Liver (tissue), 9 donors: ENCODE measurements around the gene AGPAT4. TPM values are rescaled to one million over a fixed set of nuclear protein-coding genes. Genes with fewer than 3 reads are reported as not detected.

Experiments
- DNase-seq: peaks from one replicate; pipeline ENCODE4 v3.0.0-alpha.2; 2017; ENCODE audit warnings: low spot score
- H3K27ac ChIP-seq, 2 donors: one replicate each; pipeline ENCODE4 v1.7.0; 2013; ENCODE audit warnings: inconsistent platforms in 2 of 2, low read length in 2 of 2, control low read depth in 1 of 2, low read depth in 1 of 2, mild to moderate bottlenecking in 1 of 2
- H3K27me3 ChIP-seq, 4 donors: one replicate each; pipeline versions ENCODE4 v1.6.1 to v1.7.0; 2013; ENCODE audit warnings: low read length in 3 of 4, inconsistent platforms in 1 of 4, mild to moderate bottlenecking in 1 of 4, moderate library complexity in 1 of 4; ENCODE audit not compliant: control insufficient read depth in 4 of 4, insufficient read depth in 4 of 4
- H3K36me3 ChIP-seq, 4 donors: one replicate each; pipeline versions ENCODE4 v1.6.1 to v1.7.0; 2013; ENCODE audit warnings: low read length in 3 of 4, mild to moderate bottlenecking in 3 of 4, low read depth in 1 of 4, moderate library complexity in 1 of 4; ENCODE audit not compliant: control insufficient read depth in 4 of 4, insufficient read depth in 3 of 4
- H3K4me1 ChIP-seq, 4 donors: one replicate each; pipeline versions ENCODE4 v1.6.1 to v1.7.0; 2013; ENCODE audit warnings: low read length in 3 of 4, mild to moderate bottlenecking in 3 of 4, moderate library complexity in 1 of 4; ENCODE audit not compliant: control insufficient read depth in 4 of 4, insufficient read depth in 4 of 4
- H3K4me3 ChIP-seq, 3 donors: one replicate each; pipeline versions ENCODE4 v1.6.1 to v1.7.0; 2013; ENCODE audit warnings: low read length in 3 of 3, control low read depth in 1 of 3, low read depth in 1 of 3, mild to moderate bottlenecking in 1 of 3
- H3K9ac ChIP-seq, 2 donors: one replicate each; pipeline ENCODE4 v1.7.0; 2013; ENCODE audit warnings: low read length in 2 of 2, mild to moderate bottlenecking in 2 of 2, moderate library complexity in 2 of 2, control low read depth in 1 of 2, low read depth in 1 of 2
- H3K9me3 ChIP-seq, 4 donors: one replicate each; pipeline versions ENCODE4 v1.6.1 to v1.7.0; 2013; ENCODE audit warnings: low read length in 3 of 4; ENCODE audit not compliant: control insufficient read depth in 4 of 4
- EGR1 ChIP-seq, 2 donors: IDR thresholded peaks; 2 replicates each; pipeline ENCODE4 v1.6.1; 2016 to 2018; ENCODE audit warnings: antibody characterized with exemption in 2 of 2, low read depth in 2 of 2
- FOXA1 ChIP-seq: IDR thresholded peaks from 2 replicates; pipeline ENCODE4 v1.6.1; 2016; ENCODE audit warnings: antibody characterized with exemption
- FOXA2 ChIP-seq: IDR thresholded peaks from 2 replicates; pipeline ENCODE4 v1.6.1; 2016; ENCODE audit warnings: antibody characterized with exemption
- GABPA ChIP-seq, 2 donors: IDR thresholded peaks in 1 of 2; conservative IDR thresholded peaks in 1 of 2; 2 replicates each; pipeline ENCODE4 v1.6.1; 2016; ENCODE audit warnings: antibody characterized with exemption in 2 of 2, mild to moderate bottlenecking in 1 of 2, moderate library complexity in 1 of 2
- HNF4A ChIP-seq, 2 donors: conservative IDR thresholded peaks; 2 replicates each; pipeline ENCODE4 v1.6.1; 2016; ENCODE audit warnings: antibody characterized with exemption in 2 of 2, mild to moderate bottlenecking in 2 of 2
- HNF4G ChIP-seq: IDR thresholded peaks from 2 replicates; pipeline ENCODE4 v1.6.1; 2016; ENCODE audit warnings: antibody characterized with exemption
- JUND ChIP-seq, 2 donors: IDR thresholded peaks; 2 replicates each; pipeline ENCODE4 v1.6.1; 2016; ENCODE audit warnings: antibody characterized with exemption in 2 of 2
- NR2F2 ChIP-seq: IDR thresholded peaks from 2 replicates; pipeline ENCODE4 v1.6.1; 2016; ENCODE audit warnings: antibody characterized with exemption
- RAD21 ChIP-seq, 2 donors: IDR thresholded peaks; 2 replicates each; pipeline ENCODE4 v1.6.1; 2016; ENCODE audit warnings: antibody characterized with exemption in 2 of 2, mild to moderate bottlenecking in 2 of 2
- RXRA ChIP-seq, 2 donors: IDR thresholded peaks; 2 replicates each; pipeline ENCODE4 v1.6.1; 2017 to 2018; ENCODE audit warnings: antibody characterized with exemption in 2 of 2, mild to moderate bottlenecking in 1 of 2
- SP1 ChIP-seq: IDR thresholded peaks from 2 replicates; pipeline ENCODE4 v1.6.1; 2018; ENCODE audit warnings: antibody characterized with exemption, mild to moderate bottlenecking
- TAF1 ChIP-seq: conservative IDR thresholded peaks from 2 replicates; pipeline ENCODE4 v1.6.1; 2016; ENCODE audit warnings: antibody characterized with exemption, mild to moderate bottlenecking
- YY1 ChIP-seq: IDR thresholded peaks from 2 replicates; pipeline ENCODE4 v1.6.1; 2016; ENCODE audit warnings: antibody characterized with exemption, mild to moderate bottlenecking
- WGBS: extraction: QIAGEN DNeasy Blood & Tissue Kit; methylation state at CpG from one replicate; pipeline ENCODE4 v1.1.7; 2013; 5-methylcytosine and 5-hydroxymethylcytosine counted together
- polyA plus RNA-seq, 2 donors: library from polyadenylated mRNA; stranded (reverse) in 1 of 2; unstranded in 1 of 2; fragments of 200-250 nt in 1 of 2; fragments of >200 nt in 1 of 2; fragmentation: Nextera tagmentation in 1 of 2; extraction: Ambion mirVana in 1 of 2; gene quantifications; one replicate each; pipeline versions ENCODE4 v1.2.1 to v1.2.3, GENCODE V29; 2013 to 2015
- total RNA-seq, 2 donors: library from RNA; depleted of rRNA; stranded (reverse); fragments of >200 nt; gene quantifications; one replicate each; pipeline ENCODE4 v1.2.3, GENCODE V29; 2014
- TF ChIP-seq, protein P1 (sequence below): IDR thresholded peaks from 2 replicates; pipeline ENCODE4 v1.6.1; 2016; ENCODE audit warnings: antibody characterized with exemption
- TF ChIP-seq, protein P2 (sequence below): fragments of 150-350 bp; IDR thresholded peaks from 2 replicates; pipeline ENCODE4 v1.5.1; 2017; ENCODE audit warnings: improper control_type of control experiment, low read depth, low read length; ENCODE audit not compliant: missing input control
- TF ChIP-seq, protein P3 (sequence below): IDR thresholded peaks from 2 replicates; pipeline ENCODE4 v1.6.1; 2016; ENCODE audit warnings: antibody characterized with exemption
- TF ChIP-seq, protein P4 (sequence below): IDR thresholded peaks from 2 replicates; pipeline ENCODE4 v1.6.1; 2016; ENCODE audit warnings: antibody characterized with exemption
- donor health status: healthy.
- donor health status: healthy.
- donor health status: healthy.
- donor health status: healthy.
- donor health status: healthy.

The AGPAT4 gene
- total and polyA plus RNA-seq, 4 donors, result 0.44 to 17.5 (median 0.69) TPM

DNA sequence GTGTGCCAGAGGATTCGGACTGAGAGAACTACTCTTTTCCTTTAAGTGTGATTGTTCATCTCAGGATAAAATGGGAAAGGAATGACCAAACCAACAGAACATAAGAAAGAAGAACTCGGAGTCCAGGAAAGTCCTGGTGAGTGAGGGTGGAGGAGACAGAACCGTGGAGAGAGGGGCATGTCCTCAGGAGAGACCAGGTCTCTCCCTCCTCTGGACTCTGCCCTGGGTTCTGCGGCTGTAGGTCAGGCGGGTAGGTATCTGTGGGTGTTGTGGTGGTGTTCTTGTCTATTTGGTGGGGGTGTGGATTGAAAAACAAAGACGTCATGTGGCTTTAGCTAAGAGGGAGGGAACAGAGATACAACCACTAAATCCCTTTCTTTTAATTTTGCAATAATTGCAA, 29.1 kb upstream of the AGPAT4 start:
- Histone ChIP-seq H3K36me3 (no peaks in the 10 kb centered on the region), H3K9me3 (no peaks in the 10 kb centered on the region), H3K4me3 (no peak overlapping the region), H3K9ac (no peak overlapping the region), H3K4me1 (no peaks in the 10 kb centered on the region), H3K27ac (no peak overlapping the region), H3K27me3 (no peaks in the 10 kb centered on the region)
- TF ChIP-seq, protein P1, sequence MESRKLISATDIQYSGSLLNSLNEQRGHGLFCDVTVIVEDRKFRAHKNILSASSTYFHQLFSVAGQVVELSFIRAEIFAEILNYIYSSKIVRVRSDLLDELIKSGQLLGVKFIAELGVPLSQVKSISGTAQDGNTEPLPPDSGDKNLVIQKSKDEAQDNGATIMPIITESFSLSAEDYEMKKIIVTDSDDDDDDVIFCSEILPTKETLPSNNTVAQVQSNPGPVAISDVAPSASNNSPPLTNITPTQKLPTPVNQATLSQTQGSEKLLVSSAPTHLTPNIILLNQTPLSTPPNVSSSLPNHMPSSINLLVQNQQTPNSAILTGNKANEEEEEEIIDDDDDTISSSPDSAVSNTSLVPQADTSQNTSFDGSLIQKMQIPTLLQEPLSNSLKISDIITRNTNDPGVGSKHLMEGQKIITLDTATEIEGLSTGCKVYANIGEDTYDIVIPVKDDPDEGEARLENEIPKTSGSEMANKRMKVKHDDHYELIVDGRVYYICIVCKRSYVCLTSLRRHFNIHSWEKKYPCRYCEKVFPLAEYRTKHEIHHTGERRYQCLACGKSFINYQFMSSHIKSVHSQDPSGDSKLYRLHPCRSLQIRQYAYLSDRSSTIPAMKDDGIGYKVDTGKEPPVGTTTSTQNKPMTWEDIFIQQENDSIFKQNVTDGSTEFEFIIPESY, result no peak
- TF ChIP-seq GABPA (IDR thresholded peaks at IDR 0.05 in 1 of 2, conservative IDR thresholded peaks at IDR 0.05 in 1 of 2) (no peak), FOXA1 (no peak), TAF1 (no peak), NR2F2 (no peak), SP1 (no peak), YY1 (no peak), FOXA2 (no peak), JUND (IDR thresholded peaks at IDR 0.05) (no peak), RAD21 (IDR thresholded peaks at IDR 0.05) (no peak)
- TF ChIP-seq, protein P2, sequence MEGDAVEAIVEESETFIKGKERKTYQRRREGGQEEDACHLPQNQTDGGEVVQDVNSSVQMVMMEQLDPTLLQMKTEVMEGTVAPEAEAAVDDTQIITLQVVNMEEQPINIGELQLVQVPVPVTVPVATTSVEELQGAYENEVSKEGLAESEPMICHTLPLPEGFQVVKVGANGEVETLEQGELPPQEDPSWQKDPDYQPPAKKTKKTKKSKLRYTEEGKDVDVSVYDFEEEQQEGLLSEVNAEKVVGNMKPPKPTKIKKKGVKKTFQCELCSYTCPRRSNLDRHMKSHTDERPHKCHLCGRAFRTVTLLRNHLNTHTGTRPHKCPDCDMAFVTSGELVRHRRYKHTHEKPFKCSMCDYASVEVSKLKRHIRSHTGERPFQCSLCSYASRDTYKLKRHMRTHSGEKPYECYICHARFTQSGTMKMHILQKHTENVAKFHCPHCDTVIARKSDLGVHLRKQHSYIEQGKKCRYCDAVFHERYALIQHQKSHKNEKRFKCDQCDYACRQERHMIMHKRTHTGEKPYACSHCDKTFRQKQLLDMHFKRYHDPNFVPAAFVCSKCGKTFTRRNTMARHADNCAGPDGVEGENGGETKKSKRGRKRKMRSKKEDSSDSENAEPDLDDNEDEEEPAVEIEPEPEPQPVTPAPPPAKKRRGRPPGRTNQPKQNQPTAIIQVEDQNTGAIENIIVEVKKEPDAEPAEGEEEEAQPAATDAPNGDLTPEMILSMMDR, result no peak
- TF ChIP-seq, protein P3, sequence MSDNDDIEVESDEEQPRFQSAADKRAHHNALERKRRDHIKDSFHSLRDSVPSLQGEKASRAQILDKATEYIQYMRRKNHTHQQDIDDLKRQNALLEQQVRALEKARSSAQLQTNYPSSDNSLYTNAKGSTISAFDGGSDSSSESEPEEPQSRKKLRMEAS, result no peak
- no peak for DNase-seq
- WGBS, result 79% methylated on average over 6 of the region's 6 CpGs

DNA sequence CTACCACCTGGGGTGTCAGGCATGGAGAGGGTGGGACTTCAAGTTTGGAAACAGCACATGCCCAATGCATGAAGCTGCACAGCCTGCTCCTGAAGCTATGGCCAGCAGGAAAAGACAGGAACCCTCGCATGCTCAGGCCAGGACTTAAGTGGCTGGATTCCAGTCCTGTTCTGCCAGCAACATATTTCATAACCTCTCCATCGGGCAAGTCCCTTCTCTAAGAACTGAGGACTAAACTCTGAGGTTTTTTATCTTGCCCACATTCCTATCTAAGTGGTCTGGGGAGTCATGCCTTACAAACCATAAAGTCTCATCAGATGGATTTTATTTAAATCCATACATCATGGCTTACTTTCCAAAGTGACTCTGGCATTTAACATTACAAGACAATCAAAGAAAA, 27.5 kb upstream of the AGPAT4 start:
- H3K36me3 ChIP-seq, result no peaks in the 10 kb centered on the region
- H3K9me3 ChIP-seq, result no peaks in the 10 kb centered on the region
- H3K4me1 ChIP-seq, result no peaks in the 10 kb centered on the region
- DNase-seq, result no peak
- TF ChIP-seq EGR1 (IDR thresholded peaks at IDR 0.05; ENCODE audit: low read depth in 2 of 2) (no peak), HNF4G (no peak), TAF1 (no peak), GABPA (IDR thresholded peaks at IDR 0.05 in 1 of 2, conservative IDR thresholded peaks at IDR 0.05 in 1 of 2) (no peak), FOXA2 (no peak), NR2F2 (no peak), HNF4A (conservative IDR thresholded peaks at IDR 0.05) (no peak), JUND (IDR thresholded peaks at IDR 0.05) (no peak), YY1 (no peak), RXRA (IDR thresholded peaks at IDR 0.05) (no peak)
- TF ChIP-seq, protein P3, result no peak
- TF ChIP-seq, protein P1, result no peak
- TF ChIP-seq, protein P4, sequence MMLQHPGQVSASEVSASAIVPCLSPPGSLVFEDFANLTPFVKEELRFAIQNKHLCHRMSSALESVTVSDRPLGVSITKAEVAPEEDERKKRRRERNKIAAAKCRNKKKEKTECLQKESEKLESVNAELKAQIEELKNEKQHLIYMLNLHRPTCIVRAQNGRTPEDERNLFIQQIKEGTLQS, result no peak
- TF ChIP-seq, protein P2, result no peak
- H3K9ac ChIP-seq, result no peak overlapping the region
- no peak overlapping the region for H3K4me3 ChIP-seq
- no peak overlapping the region for H3K27ac ChIP-seq
- no peaks in the 10 kb centered on the region for H3K27me3 ChIP-seq
- 38% methylated on average over 2 of the region's 2 CpGs for WGBS
